OCI-LY3 (cell line): Measurements from ENCODE around the gene CATSPER4.

Experiments used
- H2AFZ ChIP-seq: fragments of 200-600, 300-600 bp; shearing (Covaris generic); 2 replicates; pipeline ENCODE4 v1.6.0; 2014; ENCODE audit warnings: antibody characterized with exemption, low read depth, low read length
- H3K27ac ChIP-seq: fragments of 200-600, 300-600 bp; sonication (generic); 2 replicates; pipeline ENCODE4 v1.5.1; 2014; ENCODE audit warnings: mild to moderate bottlenecking, low read length, moderate library complexity, mixed read lengths
- H3K27me3 ChIP-seq: fragments of 200-600, 300-600 bp; sonication (generic); 2 replicates; pipeline ENCODE4 v1.6.1; 2014; ENCODE audit warnings: low read depth, low read length, mixed read lengths
- H3K36me3 ChIP-seq: fragments of 200-600, 300-600 bp; sonication (generic); replicated peaks from 2 replicates; pipeline ENCODE3; 2014; ENCODE audit warnings: low read depth, low read length, mixed read lengths
- H3K4me1 ChIP-seq: fragments of 300-600, 200-600 bp; sonication (generic); 2 replicates; pipeline ENCODE4 v1.6.1; 2014; ENCODE audit warnings: low read length, mixed read lengths
- H3K4me2 ChIP-seq: fragments of 200-600, 300-600 bp; sonication (generic); 2 replicates; pipeline ENCODE4 v1.6.1; 2014; ENCODE audit warnings: low read length, mixed read lengths
- H3K4me3 ChIP-seq: fragments of 300-600, 200-600 bp; sonication (generic); 2 replicates; pipeline ENCODE4 v1.5.1; 2014; ENCODE audit warnings: antibody characterized with exemption, mild to moderate bottlenecking, low read length, moderate library complexity
- H3K79me2 ChIP-seq: fragments of 300-600, 200-600 bp; shearing (Covaris generic); 2 replicates; pipeline ENCODE4 v1.6.1; 2014; ENCODE audit warnings: mild to moderate bottlenecking, low read length, mixed read lengths
- H3K9ac ChIP-seq: fragments of 300-600, 200-600 bp; shearing (Covaris generic); 2 replicates; pipeline ENCODE4 v1.6.0; 2014; ENCODE audit warnings: mild to moderate bottlenecking, low read length, moderate library complexity
- H3K9me3 ChIP-seq: fragments of 200-600, 300-600 bp; shearing (Covaris generic); 2 replicates; pipeline ENCODE4 v1.6.1; 2014; ENCODE audit warnings: low read length, mixed read lengths; ENCODE audit not compliant: insufficient read depth
- H4K20me1 ChIP-seq: fragments of 200-600, 300-600 bp; sonication (generic); 2 replicates; pipeline ENCODE4 v1.6.1; 2016; ENCODE audit warnings: low read length, mixed read lengths; ENCODE audit not compliant: insufficient read depth
- EZH2phosphoT487 ChIP-seq: fragments of 200-600 bp; shearing (Covaris generic); IDR thresholded peaks from 2 replicates; pipeline ENCODE4 v1.6.1; 2018; ENCODE audit warnings: antibody characterized with exemption, mixed run types, low read depth
- TF ChIP-seq, protein P1 (sequence below): fragments of 200-600, 300-600 bp; sonication (generic); IDR thresholded peaks from 2 replicates; pipeline ENCODE4 v1.5.1; 2014; ENCODE audit warnings: antibody characterized with exemption, low read length, low read depth

The CATSPER4 gene

DNA sequence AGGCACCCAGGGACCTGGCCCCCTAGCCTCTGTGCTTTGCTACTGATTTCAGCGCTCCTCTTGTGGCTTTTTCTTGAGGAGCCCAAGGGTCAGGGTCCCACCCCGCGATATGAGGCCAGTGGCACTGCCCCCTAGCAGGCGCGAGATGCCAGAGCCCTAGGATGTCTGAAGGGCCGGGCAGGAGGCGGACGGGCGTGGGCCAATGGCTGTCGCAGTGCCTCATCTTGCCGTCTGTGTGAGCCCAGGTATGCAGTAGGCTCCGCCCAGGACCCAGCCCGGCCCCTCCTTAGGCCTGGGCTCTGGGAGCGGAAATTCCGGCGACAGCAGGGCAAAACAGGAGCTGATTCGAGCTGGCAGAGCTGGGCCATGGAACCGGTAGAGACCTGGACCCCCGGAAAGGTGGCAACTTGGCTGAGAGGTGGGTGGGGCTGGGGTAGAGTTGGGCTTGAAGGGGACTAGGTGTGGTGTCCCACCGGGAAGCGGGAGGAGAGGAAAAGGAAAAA lies 13.2 kb upstream of the CATSPER4 start, which contains the start of gene CNKSR1:
CNKSR1 (plus strand) TSS at position 310 of the 503 bp plus-strand sequence; CDS start at position 367, 57 bp downstream.
- Histone ChIP-seq H3K36me3 (no peaks in the 10 kb centered on the region), H2AFZ (no peak within 1 kb of the TSS), H3K27ac (no peak within 1 kb of the TSS), H3K4me1 (no peaks in the 10 kb centered on the region), H3K79me2 (no peaks in the 10 kb centered on the region), H3K4me2 (no peak within 1 kb of the TSS), H3K27me3 (no peaks in the 10 kb centered on the region), H3K4me3 (no peak within 1 kb of the TSS), H3K9ac (no peak within 1 kb of the TSS), H4K20me1 (no peaks in the 10 kb centered on the region), H3K9me3 (no peaks in the 10 kb centered on the region)
- TF ChIP-seq, protein P1, sequence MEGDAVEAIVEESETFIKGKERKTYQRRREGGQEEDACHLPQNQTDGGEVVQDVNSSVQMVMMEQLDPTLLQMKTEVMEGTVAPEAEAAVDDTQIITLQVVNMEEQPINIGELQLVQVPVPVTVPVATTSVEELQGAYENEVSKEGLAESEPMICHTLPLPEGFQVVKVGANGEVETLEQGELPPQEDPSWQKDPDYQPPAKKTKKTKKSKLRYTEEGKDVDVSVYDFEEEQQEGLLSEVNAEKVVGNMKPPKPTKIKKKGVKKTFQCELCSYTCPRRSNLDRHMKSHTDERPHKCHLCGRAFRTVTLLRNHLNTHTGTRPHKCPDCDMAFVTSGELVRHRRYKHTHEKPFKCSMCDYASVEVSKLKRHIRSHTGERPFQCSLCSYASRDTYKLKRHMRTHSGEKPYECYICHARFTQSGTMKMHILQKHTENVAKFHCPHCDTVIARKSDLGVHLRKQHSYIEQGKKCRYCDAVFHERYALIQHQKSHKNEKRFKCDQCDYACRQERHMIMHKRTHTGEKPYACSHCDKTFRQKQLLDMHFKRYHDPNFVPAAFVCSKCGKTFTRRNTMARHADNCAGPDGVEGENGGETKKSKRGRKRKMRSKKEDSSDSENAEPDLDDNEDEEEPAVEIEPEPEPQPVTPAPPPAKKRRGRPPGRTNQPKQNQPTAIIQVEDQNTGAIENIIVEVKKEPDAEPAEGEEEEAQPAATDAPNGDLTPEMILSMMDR = no peak
- TF ChIP-seq EZH2phosphoT487 = no peak

DNA sequence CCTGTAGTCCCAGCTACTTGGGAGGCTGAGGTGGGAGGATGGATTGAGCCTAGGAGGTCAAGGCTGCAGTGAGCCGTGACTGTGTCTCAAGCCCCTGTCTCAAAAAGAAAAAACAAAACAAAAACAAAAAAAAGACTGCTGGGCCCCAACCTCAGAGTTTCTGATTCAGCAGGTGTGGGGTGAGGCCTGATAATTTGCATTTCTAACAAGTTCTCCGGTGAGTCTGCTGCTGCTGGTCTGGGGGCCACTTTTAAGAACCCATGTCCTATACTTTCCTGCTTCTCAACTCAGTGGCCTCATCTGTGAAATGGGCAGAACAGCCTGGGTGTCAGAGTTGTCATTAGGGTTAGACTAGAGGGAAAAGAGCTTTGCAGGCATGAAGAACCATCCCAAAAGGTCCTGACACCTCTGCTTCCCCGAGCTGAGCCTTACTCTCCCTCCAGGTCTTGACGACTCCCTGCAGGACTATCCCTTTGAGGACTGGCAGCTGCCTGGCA lies 10.3 kb upstream of the CATSPER4 start:
- H3K9me3 ChIP-seq = no peaks in the 10 kb centered on the region
- no peak overlapping the region for H3K4me3 ChIP-seq
- no peaks in the 10 kb centered on the region for H3K79me2 ChIP-seq
- H3K36me3 ChIP-seq = no peaks in the 10 kb centered on the region
- TF ChIP-seq EZH2phosphoT487 = no peak
- H3K9ac ChIP-seq = no peak overlapping the region
- H3K4me2 ChIP-seq = no peak overlapping the region
- no peaks in the 10 kb centered on the region for H4K20me1 ChIP-seq
- no peak overlapping the region for H3K27ac ChIP-seq
- H3K4me1 ChIP-seq = no peaks in the 10 kb centered on the region
- H3K27me3 ChIP-seq = no peaks in the 10 kb centered on the region
- no peak overlapping the region for H2AFZ ChIP-seq

DNA sequence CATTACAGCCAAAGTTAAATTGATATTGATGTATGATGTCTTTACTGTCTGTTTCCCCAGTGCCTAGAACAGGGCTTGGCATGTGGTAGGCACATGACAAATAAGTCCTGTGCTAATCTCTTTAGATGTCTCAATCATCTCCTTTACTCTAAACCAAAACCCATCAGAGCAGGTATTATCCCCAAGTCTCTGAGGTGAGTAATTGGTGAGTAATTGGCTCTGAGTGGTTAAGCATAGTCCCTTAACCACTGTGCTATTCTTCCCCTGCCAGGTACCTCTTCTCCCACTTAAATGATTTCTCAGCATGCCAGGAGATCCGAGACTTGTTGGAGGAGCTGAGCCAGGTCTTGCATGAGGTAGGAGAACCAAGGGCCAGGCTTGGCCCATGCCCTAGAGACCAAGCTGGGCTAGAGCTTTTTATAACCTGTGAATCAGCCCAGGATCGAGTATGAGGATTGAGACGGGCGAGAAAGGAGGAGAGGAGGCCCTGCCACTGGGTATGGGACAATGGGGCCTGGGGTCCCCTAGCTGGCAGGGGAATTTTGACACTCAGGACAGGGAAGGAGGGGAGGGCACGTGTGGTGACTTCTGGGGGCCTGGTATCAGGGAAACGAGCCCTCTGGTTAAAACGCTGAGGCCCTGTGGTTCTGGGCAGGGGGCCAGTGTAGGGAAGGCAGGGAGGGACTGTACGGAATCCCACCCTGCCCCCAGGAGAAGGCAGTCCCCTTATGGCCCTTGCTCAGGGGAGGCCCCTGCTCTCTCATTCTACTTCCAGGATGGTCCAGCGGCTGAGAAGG lies 8.6 kb upstream of the CATSPER4 start:
- no peaks in the 10 kb centered on the region for H3K9me3 ChIP-seq
- H3K27ac ChIP-seq = no peak overlapping the region
- H3K4me1 ChIP-seq = no peaks in the 10 kb centered on the region
- no peak overlapping the region for H3K4me3 ChIP-seq
- no peaks in the 10 kb centered on the region for H3K36me3 ChIP-seq
- no peaks in the 10 kb centered on the region for H4K20me1 ChIP-seq
- no peak overlapping the region for H3K9ac ChIP-seq
- H3K27me3 ChIP-seq = no peaks in the 10 kb centered on the region
- TF ChIP-seq, protein P1 = no peak
- no peak for TF ChIP-seq EZH2phosphoT487
- no peak overlapping the region for H2AFZ ChIP-seq
- H3K4me2 ChIP-seq = no peak overlapping the region
- no peaks in the 10 kb centered on the region for H3K79me2 ChIP-seq

DNA sequence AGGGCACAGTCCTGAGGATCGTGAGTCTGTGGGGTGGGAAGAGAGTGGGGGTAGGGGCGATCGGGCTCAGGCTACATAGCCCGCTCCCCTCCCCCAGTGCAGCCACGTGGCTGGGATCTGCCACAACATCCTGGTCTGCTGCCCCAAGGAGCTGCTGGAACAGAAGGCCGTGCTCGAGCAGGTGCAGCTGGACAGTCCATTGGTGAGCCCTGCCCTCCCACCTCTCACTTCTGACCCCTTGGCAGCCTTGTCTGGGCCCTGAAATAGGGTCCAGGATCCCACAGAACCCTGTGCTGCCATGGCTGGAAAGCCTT lies 8.1 kb upstream of the CATSPER4 start:
- no peak for TF ChIP-seq EZH2phosphoT487
- TF ChIP-seq, protein P1 = no peak
- H3K4me2 ChIP-seq = no peak overlapping the region
- no peaks in the 10 kb centered on the region for H3K79me2 ChIP-seq
- no peak overlapping the region for H3K27ac ChIP-seq
- no peak overlapping the region for H3K4me3 ChIP-seq
- no peak overlapping the region for H3K9ac ChIP-seq
- H3K36me3 ChIP-seq = no peaks in the 10 kb centered on the region
- H2AFZ ChIP-seq = no peak overlapping the region
- no peaks in the 10 kb centered on the region for H3K4me1 ChIP-seq
- no peaks in the 10 kb centered on the region for H3K27me3 ChIP-seq
- no peaks in the 10 kb centered on the region for H4K20me1 ChIP-seq
- no peaks in the 10 kb centered on the region for H3K9me3 ChIP-seq
